Measurements from ENCODE around the gene ASB8. TPM values are rescaled to one million over a fixed set of nuclear protein-coding genes. Genes with fewer than 3 reads are reported as not detected.

ASB8 gene
- total RNA-seq: 14.5 and 15.8 TPM in 2 replicates

GRCh38 chr12:48157018-48157888 lies at the start of gene ASB8:
Gene ASB8, minus strand, starts transcription at chr12:48157515. Its CDS starts 4,019 bp downstream, at chr12:48153496.

GRCh38 chr12:48203192-48203591 lies 45.9 kb upstream of the ASB8 start, which contains the start of gene OR10AD1:
Gene OR10AD1, minus strand, starts transcription at chr12:48203292. Its CDS starts 0 bp downstream, at chr12:48203292.

GRCh38 chr12:48183091-48183875 lies 26.0 kb upstream of the ASB8 start, which contains the start of gene CCDC184:
Gene CCDC184, plus strand, starts transcription at chr12:48183644. Its CDS starts 479 bp downstream, at chr12:48184123.

GRCh38 chr12:48119078-48119833 lies 38.1 kb downstream of the ASB8 start, which contains the start of gene PFKM:
Gene PFKM, plus strand, starts transcription at chr12:48119364. Its CDS starts 3,411 bp downstream, at chr12:48122775.

GRCh38 chr12:48105867-48106680 lies 51.2 kb downstream of the ASB8 start, which contains the start of gene SENP1:
Gene SENP1, minus strand, starts transcription at chr12:48106079. Its CDS starts 4,607 bp downstream, at chr12:48101472.

Other genes starting within 250 kb of the ASB8 start
- 19.7 and 20.9 TPM in 2 replicates for gene TMEM106C, start 193.9 kb downstream of the ASB8 start, total RNA-seq
- gene COL2A1, start 153.0 kb downstream of the ASB8 start, total RNA-seq: under 0.01 TPM in 1 of 2 replicates, not detected in the other
- 9.7 and 11.8 TPM in 2 replicates for gene SENP1, start 51.4 kb downstream of the ASB8 start, total RNA-seq
- gene PFKM, start 38.2 kb downstream of the ASB8 start, total RNA-seq: 33.6 and 52.3 TPM in 2 replicates
- 0.17 and 1.2 TPM in 2 replicates for gene CCDC184, start 26.1 kb upstream of the ASB8 start, total RNA-seq
- gene OR10AD1, start 45.8 kb upstream of the ASB8 start, total RNA-seq: not detected in 2 replicates
- 2.8 and 13.7 TPM in 2 replicates for gene ZNF641, start 193.4 kb upstream of the ASB8 start, total RNA-seq

Data from pericardium fibroblast (primary cell).